ENCODE data around the gene PLIN5. TPM values are rescaled to one million over a fixed set of nuclear protein-coding genes. Genes with fewer than 3 reads are reported as not detected.

PLIN5 gene
- total RNA-seq, 1 donor from 2014 or later, result not detected

- H3K4me3 ChIP-seq (ENCODE audit: low read depth, low read length), result no peak overlapping the region
- no peak for DNase-seq (ENCODE audit: low read depth)
- peak; percentile 83 for TF ChIP-seq CTCF (IDR thresholded peaks at IDR 0.05; ENCODE audit: insufficient read depth, low read length, poor library complexity, severe bottlenecking)
- H3K27me3 ChIP-seq (ENCODE audit: control insufficient read depth, insufficient read depth, low read length), result peaks cover 25% of the 10 kb centered on the region
- H3K36me3 ChIP-seq (ENCODE audit: control insufficient read depth, insufficient read depth, low read length), result no peaks in the 10 kb centered on the region
Observed at GRCh38 chr19:4576016-4576933, 41.3 kb upstream of the PLIN5 start.

DNA sequence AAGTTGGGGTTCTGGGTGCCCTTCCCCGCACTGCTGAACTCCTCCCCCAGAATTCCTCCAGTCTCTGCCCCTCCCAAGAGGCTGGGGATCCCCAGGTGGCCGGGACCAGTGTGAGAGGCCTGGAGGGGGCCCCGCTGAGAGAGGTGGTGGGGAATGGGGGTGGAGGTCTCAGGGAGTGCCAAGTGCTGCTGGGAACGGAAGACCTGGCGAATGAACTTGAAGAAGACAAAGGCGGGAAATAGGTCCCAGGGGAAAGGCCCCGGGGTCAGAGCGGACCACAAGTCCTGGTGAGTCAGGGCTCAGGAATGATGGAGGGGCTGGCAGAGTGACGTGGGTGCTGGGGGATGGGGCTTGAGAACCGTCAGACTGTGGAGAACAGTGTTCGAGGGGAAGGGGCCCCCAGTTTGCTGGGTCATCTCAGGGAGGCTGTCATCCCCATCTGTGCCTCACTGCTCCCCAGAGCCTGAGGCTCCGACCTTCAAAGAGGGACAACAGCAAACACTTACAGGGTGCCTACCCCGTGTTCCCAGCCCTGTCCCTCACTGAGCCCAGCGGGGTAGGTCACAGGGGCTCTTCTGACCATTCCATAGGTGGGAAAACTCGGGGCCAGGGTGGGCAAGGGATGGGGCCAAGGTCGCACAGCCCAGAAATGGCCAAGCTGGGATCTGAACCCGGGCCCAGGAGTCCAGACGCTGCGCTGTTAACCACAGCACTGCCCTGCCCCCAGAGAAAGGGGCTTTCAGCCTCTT lies 40.4 kb upstream of the PLIN5 start:
- H3K4me3 ChIP-seq (ENCODE audit: low read depth, low read length), result no peak overlapping the region
- H3K27me3 ChIP-seq (ENCODE audit: control insufficient read depth, insufficient read depth, low read length), result peaks cover 18% of the 10 kb centered on the region
- no peak for TF ChIP-seq CTCF (IDR thresholded peaks at IDR 0.05; ENCODE audit: insufficient read depth, low read length, poor library complexity, severe bottlenecking)
- H3K36me3 ChIP-seq (ENCODE audit: control insufficient read depth, insufficient read depth, low read length), result no peaks in the 10 kb centered on the region
- peak; percentile 73 for DNase-seq (ENCODE audit: low read depth)

GRCh38 chr19:4573682-4574081 lies 38.7 kb upstream of the PLIN5 start:
- TF ChIP-seq CTCF (IDR thresholded peaks at IDR 0.05; ENCODE audit: insufficient read depth, low read length, poor library complexity, severe bottlenecking), result no peak
- peaks cover 3% of the 10 kb centered on the region for H3K27me3 ChIP-seq (ENCODE audit: control insufficient read depth, insufficient read depth, low read length)
- no peak for DNase-seq (ENCODE audit: low read depth)

GRCh38 chr19:4571305-4571917 lies 36.4 kb upstream of the PLIN5 start:
- DNase-seq (ENCODE audit: low read depth), result no peak
- no peak overlapping the region for H3K4me3 ChIP-seq (ENCODE audit: low read depth, low read length)
- peaks cover 5% of the 10 kb centered on the region for H3K27me3 ChIP-seq (ENCODE audit: control insufficient read depth, insufficient read depth, low read length)
- H3K36me3 ChIP-seq (ENCODE audit: control insufficient read depth, insufficient read depth, low read length), result no peaks in the 10 kb centered on the region
- TF ChIP-seq CTCF (IDR thresholded peaks at IDR 0.05; ENCODE audit: insufficient read depth, low read length, poor library complexity, severe bottlenecking), result no peak

More at GRCh38 chr19:4573682-4574081, 38.7 kb upstream of the PLIN5 start:
- Histone ChIP-seq H3K36me3 (ENCODE audit: control insufficient read depth, insufficient read depth, low read length) (no peaks in the 10 kb centered on the region), H3K4me3 (ENCODE audit: low read depth, low read length) (no peak overlapping the region)

- DNase-seq (ENCODE audit: low read depth), result no peak
- no peak for TF ChIP-seq CTCF (IDR thresholded peaks at IDR 0.05; ENCODE audit: insufficient read depth, low read length, poor library complexity, severe bottlenecking)
- no peak overlapping the region for H3K4me3 ChIP-seq (ENCODE audit: low read depth, low read length)
- H3K27me3 ChIP-seq (ENCODE audit: control insufficient read depth, insufficient read depth, low read length), result peaks cover 8% of the 10 kb centered on the region
- H3K36me3 ChIP-seq (ENCODE audit: control insufficient read depth, insufficient read depth, low read length), result no peaks in the 10 kb centered on the region
Observed at GRCh38 chr19:4570916-4571304, 35.9 kb upstream of the PLIN5 start.
